DND-41 (cell line): ENCODE measurements around the gene SLC44A1.

Experiments used
- ATAC-seq: fragments of 200-7000 bp; cut with Tn5 transposase; 3 replicates; pipeline ENCODE4 v1.9.1; 2021; ENCODE audit warnings: low read depth; ENCODE audit not compliant: insufficient read depth
- DNase-seq: peaks from one replicate; pipeline ENCODE4 v3.0.0-alpha.2; 2020
- H2AFZ ChIP-seq: 2 replicates; pipeline ENCODE4 v1.6.0; 2012; ENCODE audit warnings: low read depth, low read length
- H3K27ac ChIP-seq: 2 replicates; pipeline ENCODE4 v1.5.1; 2012; ENCODE audit warnings: low read length, inconsistent platforms
- H3K27me3 ChIP-seq: fragments of 200-600 bp; sonication (generic); 2 replicates; pipeline ENCODE4 v1.6.0; 2012; ENCODE audit warnings: low read length, mild to moderate bottlenecking, inconsistent platforms; ENCODE audit not compliant: insufficient read depth, poor library complexity
- H3K36me3 ChIP-seq: 2 replicates; pipeline ENCODE4 v1.5.1; 2012; ENCODE audit warnings: low read length, inconsistent platforms; ENCODE audit not compliant: insufficient read depth
- H3K4me1 ChIP-seq: 2 replicates; pipeline ENCODE4 v1.5.1; 2012; ENCODE audit warnings: mild to moderate bottlenecking, low read length; ENCODE audit not compliant: insufficient read depth
- H3K4me2 ChIP-seq: 2 replicates; pipeline ENCODE4 v1.6.0; 2012; ENCODE audit warnings: mild to moderate bottlenecking, moderate library complexity, low read length, inconsistent platforms; ENCODE audit not compliant: insufficient read depth
- H3K4me3 ChIP-seq, 2 experiments: fragments of 200-600 bp in 1 of 2; shearing (Covaris generic) in 1 of 2; 2 replicates each; pipeline ENCODE4 v1.5.1; 2012 to 2016; ENCODE audit warnings: inconsistent platforms in 2 of 2, low read length in 2 of 2, mild to moderate bottlenecking in 2 of 2, low read depth in 1 of 2, moderate library complexity in 1 of 2
- H3K79me2 ChIP-seq: 2 replicates; pipeline ENCODE4 v1.6.0; 2012; ENCODE audit warnings: low read length, inconsistent platforms; ENCODE audit not compliant: insufficient read depth
- H3K9ac ChIP-seq: 2 replicates; pipeline ENCODE4 v1.6.0; 2012; ENCODE audit warnings: low read depth, mild to moderate bottlenecking, inconsistent platforms, low read length, moderate library complexity
- H3K9me3 ChIP-seq: 2 replicates; pipeline ENCODE4 v1.5.1; 2012; ENCODE audit warnings: low read length, moderate library complexity, mild to moderate bottlenecking, inconsistent platforms; ENCODE audit not compliant: insufficient read depth, severe bottlenecking
- H4K20me1 ChIP-seq: 2 replicates; pipeline ENCODE4 v1.6.0; 2012; ENCODE audit warnings: low read length; ENCODE audit not compliant: insufficient read depth
- CTCF ChIP-seq: IDR thresholded peaks from 2 replicates; pipeline ENCODE4 v1.5.1; 2012; ENCODE audit warnings: borderline replicate concordance, low read length, moderate library complexity, mild to moderate bottlenecking; ENCODE audit not compliant: poor library complexity, severe bottlenecking; ENCODE audit errors: extremely low read depth
- EZH2 ChIP-seq: IDR thresholded peaks from 3 replicates; pipeline ENCODE4 v1.6.1; 2012; ENCODE audit warnings: borderline replicate concordance, low read depth, mild to moderate bottlenecking, moderate library complexity, low read length, inconsistent platforms; ENCODE audit not compliant: severe bottlenecking

Gene SLC44A1

GRCh38 chr9:105319202-105319813 lies 74.9 kb downstream of the SLC44A1 start:
- no peaks in the 10 kb centered on the region for H3K79me2 ChIP-seq
- no peak overlapping the region for H3K4me3 ChIP-seq
- no peak for ATAC-seq
- no peaks in the 10 kb centered on the region for H3K27me3 ChIP-seq
- DNase-seq = no peak
- H2AFZ ChIP-seq = no peak overlapping the region
- no peaks in the 10 kb centered on the region for H3K36me3 ChIP-seq
- no peaks in the 10 kb centered on the region for H3K9me3 ChIP-seq
- no peaks in the 10 kb centered on the region; the same call in 1 of the 2 replicates for H4K20me1 ChIP-seq
- no peak overlapping the region for H3K4me2 ChIP-seq
- no peak overlapping the region for H3K9ac ChIP-seq
- no peaks in the 10 kb centered on the region for H3K4me1 ChIP-seq
- H3K27ac ChIP-seq = no peak overlapping the region
- no peak for TF ChIP-seq CTCF
- no peak for TF ChIP-seq EZH2

- Histone ChIP-seq H3K9ac (no peak overlapping the region), H3K27ac (no peak overlapping the region), H3K36me3 (no peaks in the 10 kb centered on the region), H2AFZ (no peak overlapping the region), H3K9me3 (no peaks in the 10 kb centered on the region), H3K4me1 (no peaks in the 10 kb centered on the region), H3K4me2 (no peak overlapping the region), H3K27me3 (no peaks in the 10 kb centered on the region), H4K20me1 (no peaks in the 10 kb centered on the region; the same call in 1 of the 2 replicates), H3K4me3 (no peak overlapping the region), H3K79me2 (no peaks in the 10 kb centered on the region)
- TF ChIP-seq EZH2 (no peak), CTCF (no peak)
- ATAC-seq (no peak), DNase-seq (no peak)
These were observed 76.1 kb downstream of the SLC44A1 start for GRCh38 chr9:105320568-105320967.

- no peak for TF ChIP-seq EZH2
- no peak overlapping the region for H3K4me3 ChIP-seq
- no peaks in the 10 kb centered on the region for H3K9me3 ChIP-seq
- no peak overlapping the region for H3K27ac ChIP-seq
- ATAC-seq = no peak
- H3K79me2 ChIP-seq = no peaks in the 10 kb centered on the region
- H3K36me3 ChIP-seq = no peaks in the 10 kb centered on the region
- no peak overlapping the region for H3K4me2 ChIP-seq
- no peaks in the 10 kb centered on the region for H4K20me1 ChIP-seq
- H3K27me3 ChIP-seq = no peaks in the 10 kb centered on the region
- H2AFZ ChIP-seq = no peak overlapping the region
- no peak for DNase-seq
- no peaks in the 10 kb centered on the region for H3K4me1 ChIP-seq
- no peak overlapping the region for H3K9ac ChIP-seq
These were observed 83.8 kb downstream of the SLC44A1 start for GRCh38 chr9:105328296-105328695.

GRCh38 chr9:105328872-105329718 lies 84.6 kb downstream of the SLC44A1 start:
- H2AFZ ChIP-seq = no peak overlapping the region
- H3K4me2 ChIP-seq = no peak overlapping the region
- DNase-seq (no peak), ATAC-seq (no peak)
- H3K36me3 ChIP-seq = no peaks in the 10 kb centered on the region
- H3K79me2 ChIP-seq = no peaks in the 10 kb centered on the region
- no peaks in the 10 kb centered on the region for H3K9me3 ChIP-seq
- H3K27me3 ChIP-seq = no peaks in the 10 kb centered on the region
- H3K4me3 ChIP-seq = no peak overlapping the region
- H3K9ac ChIP-seq = no peak overlapping the region
- no peaks in the 10 kb centered on the region for H4K20me1 ChIP-seq
- TF ChIP-seq EZH2 = no peak
- TF ChIP-seq CTCF = no peak
- no peaks in the 10 kb centered on the region for H3K4me1 ChIP-seq
- no peak overlapping the region for H3K27ac ChIP-seq
